ENCODE measurements around the gene EML5.
A peak's percentile ranks its signal among the peaks of the same experiment; 100 is the strongest.

The EML5 gene

DNA sequence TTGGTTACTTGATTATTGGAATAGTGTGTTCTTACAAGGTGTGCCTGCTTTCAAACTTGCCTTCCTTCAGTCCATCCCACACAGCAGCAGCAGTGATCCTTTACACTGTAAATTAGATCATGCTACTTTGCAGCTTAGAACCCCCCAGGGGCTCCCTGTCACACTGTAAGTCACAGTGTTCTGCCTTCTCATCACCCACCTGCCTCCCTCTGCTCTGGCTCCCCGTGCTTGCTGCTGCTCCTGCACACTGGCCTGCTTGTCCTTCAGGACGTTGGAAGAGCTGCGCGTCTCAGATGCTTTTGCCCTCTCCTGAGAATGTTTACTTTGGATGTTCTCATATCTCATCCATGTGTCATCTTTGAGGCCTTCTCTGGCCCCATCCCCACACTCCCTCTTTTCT lies 202.6 kb downstream of the EML5 start:
- no peak for TF ChIP-seq POLR2AphosphoS5 (IDR thresholded peaks at IDR 0.05; ENCODE audit: low read depth, low read length)
- no peak for TF ChIP-seq POLR2A (IDR thresholded peaks at IDR 0.05; ENCODE audit: low read depth, low read length)
- no peak for TF ChIP-seq TAF1 (IDR thresholded peaks at IDR 0.05; ENCODE audit: borderline replicate concordance, low read depth, low read length)
- FAIRE-seq: no peak

DNA sequence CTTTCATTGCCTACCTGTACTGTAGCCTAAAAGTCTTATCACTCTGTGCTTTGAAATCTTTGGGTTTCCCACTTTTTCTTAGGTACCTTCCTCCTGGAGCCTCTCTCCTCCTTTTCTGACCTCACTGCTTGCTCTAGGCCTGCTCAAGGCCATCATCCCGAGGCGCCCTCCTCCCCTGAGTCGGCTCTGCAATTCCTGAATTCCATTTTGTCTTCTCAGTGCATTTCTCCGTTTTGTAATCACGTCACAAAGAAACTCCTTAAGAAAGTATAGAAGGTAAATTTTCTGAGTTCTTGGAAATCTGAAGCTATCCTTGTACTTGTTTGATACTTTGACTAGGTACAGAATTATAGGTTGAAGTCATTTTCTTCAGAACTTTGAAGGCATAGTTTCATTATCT lies 204.7 kb downstream of the EML5 start:
- FAIRE-seq: no peak
- no peak for TF ChIP-seq POLR2A (IDR thresholded peaks at IDR 0.05; ENCODE audit: low read depth, low read length)
- TF ChIP-seq TAF1 (IDR thresholded peaks at IDR 0.05; ENCODE audit: borderline replicate concordance, low read depth, low read length): no peak
- no peak for TF ChIP-seq POLR2AphosphoS5 (IDR thresholded peaks at IDR 0.05; ENCODE audit: low read depth, low read length)

More for the DNA sequence above, 202.6 kb downstream of the EML5 start:
- no peak for DNase-seq (ENCODE audit: insufficient read length)

GRCh38 chr14:88584451-88584850 lies 208.3 kb downstream of the EML5 start:
- TF ChIP-seq POLR2A (IDR thresholded peaks at IDR 0.05; ENCODE audit: low read depth, low read length) (no peak), POLR2AphosphoS5 (IDR thresholded peaks at IDR 0.05; ENCODE audit: low read depth, low read length) (no peak), TAF1 (IDR thresholded peaks at IDR 0.05; ENCODE audit: borderline replicate concordance, low read depth, low read length) (no peak)
- FAIRE-seq (no peak), DNase-seq (ENCODE audit: insufficient read length) (no peak)

More for the DNA sequence above, 204.7 kb downstream of the EML5 start:
- DNase-seq (ENCODE audit: insufficient read length): no peak

- FAIRE-seq: no peak
- TF ChIP-seq TAF1 (IDR thresholded peaks at IDR 0.05; ENCODE audit: borderline replicate concordance, low read depth, low read length) (no peak), POLR2AphosphoS5 (IDR thresholded peaks at IDR 0.05; ENCODE audit: low read depth, low read length) (no peak), POLR2A (IDR thresholded peaks at IDR 0.05; ENCODE audit: low read depth, low read length) (no peak)
- no peak for DNase-seq (ENCODE audit: insufficient read length)
Observed at GRCh38 chr14:88576222-88576621, 216.5 kb downstream of the EML5 start.

- DNase-seq (ENCODE audit: insufficient read length): no peak
- FAIRE-seq: no peak
- TF ChIP-seq TAF1 (IDR thresholded peaks at IDR 0.05; ENCODE audit: borderline replicate concordance, low read depth, low read length): no peak
- no peak for TF ChIP-seq POLR2A (IDR thresholded peaks at IDR 0.05; ENCODE audit: low read depth, low read length)
- no peak for TF ChIP-seq POLR2AphosphoS5 (IDR thresholded peaks at IDR 0.05; ENCODE audit: low read depth, low read length)
Observed at GRCh38 chr14:88572117-88572516, 220.6 kb downstream of the EML5 start.

- TF ChIP-seq TAF1 (IDR thresholded peaks at IDR 0.05; ENCODE audit: borderline replicate concordance, low read depth, low read length) (no peak), POLR2A (IDR thresholded peaks at IDR 0.05; ENCODE audit: low read depth, low read length) (no peak)
- no peak for FAIRE-seq
- no peak for DNase-seq (ENCODE audit: insufficient read length)
Observed at GRCh38 chr14:88568196-88568595, 224.6 kb downstream of the EML5 start.

- FAIRE-seq (no peak), DNase-seq (ENCODE audit: insufficient read length) (no peak)
- no peak for TF ChIP-seq POLR2AphosphoS5 (IDR thresholded peaks at IDR 0.05; ENCODE audit: low read depth, low read length)
- no peak for TF ChIP-seq POLR2A (IDR thresholded peaks at IDR 0.05; ENCODE audit: low read depth, low read length)
- no peak for TF ChIP-seq TAF1 (IDR thresholded peaks at IDR 0.05; ENCODE audit: borderline replicate concordance, low read depth, low read length)
Observed at GRCh38 chr14:88565427-88565826, 227.3 kb downstream of the EML5 start.

GRCh38 chr14:88563845-88564244 lies 228.9 kb downstream of the EML5 start:
- DNase-seq (ENCODE audit: insufficient read length) (no peak), FAIRE-seq (no peak)
- TF ChIP-seq POLR2AphosphoS5 (IDR thresholded peaks at IDR 0.05; ENCODE audit: low read depth, low read length) (no peak), TAF1 (IDR thresholded peaks at IDR 0.05; ENCODE audit: borderline replicate concordance, low read depth, low read length) (no peak), POLR2A (IDR thresholded peaks at IDR 0.05; ENCODE audit: low read depth, low read length) (no peak)

DNA sequence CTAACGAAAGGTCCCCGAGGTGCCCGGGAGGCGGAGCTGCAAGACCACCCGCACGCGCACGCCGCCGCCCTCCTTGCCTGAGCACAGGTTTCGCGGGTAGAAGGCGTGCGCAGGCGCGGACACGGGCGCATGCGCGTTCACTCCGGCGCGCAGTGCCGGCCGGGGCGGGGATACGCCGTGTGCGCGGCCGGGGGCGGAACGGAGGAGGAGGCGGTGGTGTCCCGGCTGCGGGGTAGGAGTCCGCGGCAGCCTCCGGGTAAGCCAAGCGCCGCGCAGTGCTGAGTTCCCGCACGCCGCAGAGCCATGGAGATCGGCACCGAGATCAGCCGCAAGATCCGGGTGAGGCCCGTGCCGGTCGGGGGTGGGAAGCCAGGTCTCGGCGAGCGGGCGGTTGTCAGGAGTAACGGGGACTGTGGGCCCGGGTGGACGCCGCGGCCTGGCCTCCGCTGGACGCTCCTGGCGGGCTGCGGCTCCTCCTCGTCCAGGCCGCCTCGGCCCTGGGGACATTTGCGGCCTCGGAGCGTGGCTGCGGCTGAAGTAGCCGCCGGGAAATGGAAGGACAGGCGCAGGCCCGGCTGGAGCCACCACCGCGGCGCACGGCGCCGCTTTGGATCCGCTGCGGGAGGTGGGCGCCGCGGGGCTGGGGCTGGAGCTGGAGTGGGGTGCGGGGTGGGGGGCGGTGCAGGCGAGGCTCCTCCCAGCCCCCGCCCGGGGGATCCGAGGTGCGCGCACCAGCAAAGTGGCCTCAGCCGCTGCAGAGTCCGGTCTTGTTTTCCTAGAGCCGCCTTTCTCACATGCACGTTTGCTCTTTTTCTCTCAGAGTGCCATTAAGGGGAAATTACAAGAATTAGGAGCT lies 229.7 kb downstream of the EML5 start, which contains the start of gene ZC3H14:
Gene ZC3H14, plus strand, starts transcription at position 207 of the 856 bp plus-strand sequence. Its CDS starts 97 bp downstream, at position 304.
- TF ChIP-seq POLR2A (IDR thresholded peaks at IDR 0.05; ENCODE audit: low read depth, low read length): peak; percentile 78
- TF ChIP-seq POLR2AphosphoS5 (IDR thresholded peaks at IDR 0.05; ENCODE audit: low read depth, low read length): peak; percentile 78
- peak; percentile 24; the same call in 1 of the 2 replicates for TF ChIP-seq TAF1 (IDR thresholded peaks at IDR 0.05; ENCODE audit: borderline replicate concordance, low read depth, low read length)
- FAIRE-seq: peak; percentile 96
- peak; percentile 85 for DNase-seq (ENCODE audit: insufficient read length)

DNA sequence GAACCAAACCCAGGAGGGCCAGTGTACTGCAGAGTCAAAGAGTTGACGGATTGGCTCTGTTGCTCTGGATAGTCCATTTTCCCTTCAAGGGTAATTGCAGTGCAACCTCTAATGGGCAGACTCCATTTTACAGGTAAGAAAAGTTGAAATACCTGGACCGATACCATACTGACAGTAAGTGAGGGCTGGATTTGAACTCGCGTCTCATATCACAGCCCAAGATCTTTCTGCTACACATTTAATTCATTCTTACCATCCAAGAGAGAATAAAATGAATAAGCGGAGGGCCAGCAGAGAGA lies 230.3 kb downstream of the EML5 start:
- no peak for TF ChIP-seq POLR2A (IDR thresholded peaks at IDR 0.05; ENCODE audit: low read depth, low read length)
- no peak for TF ChIP-seq POLR2AphosphoS5 (IDR thresholded peaks at IDR 0.05; ENCODE audit: low read depth, low read length)
- TF ChIP-seq TAF1 (IDR thresholded peaks at IDR 0.05; ENCODE audit: borderline replicate concordance, low read depth, low read length): no peak
- FAIRE-seq (no peak), DNase-seq (ENCODE audit: insufficient read length) (no peak)

All from GM12892 (cell line).